Body of pancreas (tissue), 4 donors: Measurements from ENCODE around the gene CANX.
"Not testable (repeated sequence)": the region's sequence is repeated elsewhere in the genome, so short reads cannot be mapped to it uniquely, and the experiment has no call there.

ENCODE experiments used
- POLR2A ChIP-seq, 3 donors: fragments of 450-650 bp; IDR thresholded peaks; one replicate each; pipeline ENCODE4 v1.6.1; 2016; ENCODE audit warnings: antibody characterized with exemption in 3 of 3, mild to moderate bottlenecking in 2 of 3
- TF ChIP-seq, protein P1 (sequence below), 7 experiments: fragments of 450-650 bp in 4 of 7; fragments of 200-600 bp in 3 of 7; sonication (generic) in 3 of 7; IDR thresholded peaks; one replicate each; pipeline ENCODE4 v1.5.1; 2016 to 2019; ENCODE audit warnings: antibody characterized with exemption in 7 of 7

DNA sequence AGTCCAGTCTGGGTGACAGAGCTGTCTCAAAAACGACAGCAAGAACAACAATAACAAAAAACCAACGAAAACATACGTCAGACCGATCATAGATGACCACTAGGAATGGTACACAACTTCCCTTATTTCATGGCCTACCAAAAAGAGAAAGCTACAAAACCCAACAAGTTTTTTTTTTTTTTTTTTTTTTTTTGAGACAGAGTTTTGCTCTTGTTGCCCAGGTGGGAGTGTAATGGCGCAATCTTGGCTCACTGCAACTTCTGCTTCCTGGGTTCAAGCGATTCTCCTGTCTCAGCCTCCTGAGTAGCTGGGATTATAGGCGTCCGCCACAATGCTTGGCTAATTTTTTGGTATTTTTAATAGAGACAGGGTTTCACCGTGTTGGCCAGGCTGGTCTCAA is 9.6 kb upstream of the CANX start:
- TF ChIP-seq, protein P1, sequence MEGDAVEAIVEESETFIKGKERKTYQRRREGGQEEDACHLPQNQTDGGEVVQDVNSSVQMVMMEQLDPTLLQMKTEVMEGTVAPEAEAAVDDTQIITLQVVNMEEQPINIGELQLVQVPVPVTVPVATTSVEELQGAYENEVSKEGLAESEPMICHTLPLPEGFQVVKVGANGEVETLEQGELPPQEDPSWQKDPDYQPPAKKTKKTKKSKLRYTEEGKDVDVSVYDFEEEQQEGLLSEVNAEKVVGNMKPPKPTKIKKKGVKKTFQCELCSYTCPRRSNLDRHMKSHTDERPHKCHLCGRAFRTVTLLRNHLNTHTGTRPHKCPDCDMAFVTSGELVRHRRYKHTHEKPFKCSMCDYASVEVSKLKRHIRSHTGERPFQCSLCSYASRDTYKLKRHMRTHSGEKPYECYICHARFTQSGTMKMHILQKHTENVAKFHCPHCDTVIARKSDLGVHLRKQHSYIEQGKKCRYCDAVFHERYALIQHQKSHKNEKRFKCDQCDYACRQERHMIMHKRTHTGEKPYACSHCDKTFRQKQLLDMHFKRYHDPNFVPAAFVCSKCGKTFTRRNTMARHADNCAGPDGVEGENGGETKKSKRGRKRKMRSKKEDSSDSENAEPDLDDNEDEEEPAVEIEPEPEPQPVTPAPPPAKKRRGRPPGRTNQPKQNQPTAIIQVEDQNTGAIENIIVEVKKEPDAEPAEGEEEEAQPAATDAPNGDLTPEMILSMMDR (IDR thresholded peaks at IDR 0.05): not testable (repeated sequence)
- not testable (repeated sequence) for TF ChIP-seq POLR2A (IDR thresholded peaks at IDR 0.05)
